Activated T-helper 1 cell treated with anti-CD3 and anti-CD28 coated beads, Interleukin-12 subunit alpha, Interleukin-12 subunit beta, Interleukin-2, Interleukin-4 antibody, amounts not matched to agents 30 ng/mL and 10 ng/mL and 1 ng/mL, durations not matched to agents 14 hours and 24 hours and 36 hours (primary cell): ENCODE measurements around the gene IGSF5. TPM values are rescaled to one million over a fixed set of nuclear protein-coding genes. Genes with fewer than 3 reads are reported as not detected.
"Not testable (repeated sequence)": the region's sequence is repeated elsewhere in the genome, so short reads cannot be mapped to it uniquely, and the experiment has no call there.

Experiments used
- DNase-seq: peaks from one replicate; pipeline ENCODE4 v3.0.0; 2021; ENCODE audit warnings: low spot score
- H3K27ac Mint-ChIP-seq: one replicate; pipeline ENCODE4 v1.8.0; 2021; ENCODE audit warnings: mild to moderate bottlenecking, mixed read lengths
- H3K27me3 Mint-ChIP-seq: one replicate; pipeline ENCODE4 v1.8.0; 2022; ENCODE audit warnings: mild to moderate bottlenecking, moderate library complexity, mixed read lengths; ENCODE audit not compliant: insufficient read depth
- H3K36me3 Mint-ChIP-seq: one replicate; pipeline ENCODE4 v1.8.0; 2021; ENCODE audit warnings: low read depth, mixed read lengths
- H3K4me1 Mint-ChIP-seq: one replicate; pipeline ENCODE4 v1.8.0; 2021; ENCODE audit warnings: low read depth, mixed read lengths
- H3K4me3 Mint-ChIP-seq: one replicate; pipeline ENCODE4 v1.8.0; 2021; ENCODE audit warnings: mild to moderate bottlenecking, moderate library complexity, mixed read lengths
- H3K9me3 Mint-ChIP-seq: one replicate; pipeline ENCODE4 v1.8.0; 2021; ENCODE audit warnings: mixed read lengths
- intact Hi-C: fragments of 100-400 bp; cut with micrococcal nuclease; formaldehyde crosslinking; loops from one replicate; pipeline ENCODE4 v1.15.1; 2024
- total RNA-seq: library from RNA; stranded (reverse); gene quantifications from 2 replicates; pipeline ENCODE4 v1.2.3, GENCODE V29; 2022

IGSF5 gene
- total RNA-seq, 1 donor from 2014 or later: not detected

DNA sequence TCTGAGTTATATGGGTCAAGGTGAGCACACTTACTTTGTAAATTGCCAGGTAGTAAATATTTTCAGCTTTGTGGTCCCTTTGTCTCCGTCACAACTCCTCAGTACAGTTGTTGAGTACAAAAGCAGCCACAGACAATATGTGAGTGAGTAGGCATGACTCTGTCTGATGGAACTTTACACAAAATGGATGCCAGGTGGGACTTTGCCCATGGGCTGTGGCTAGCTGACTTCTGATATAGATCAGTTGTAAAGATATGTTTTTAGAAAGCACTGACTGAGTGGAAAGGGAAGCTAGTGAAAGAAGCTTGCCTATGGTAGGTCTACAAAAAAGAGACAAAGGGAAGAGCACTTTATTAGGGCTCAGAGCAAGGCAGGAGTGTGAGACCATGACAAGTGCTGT lies 23.1 kb upstream of the IGSF5 start:
- Mint-ChIP-seq H3K4me1 (no peaks in the 10 kb centered on the region), H3K4me3 (no peak overlapping the region), H3K27ac (no peak overlapping the region)

DNA sequence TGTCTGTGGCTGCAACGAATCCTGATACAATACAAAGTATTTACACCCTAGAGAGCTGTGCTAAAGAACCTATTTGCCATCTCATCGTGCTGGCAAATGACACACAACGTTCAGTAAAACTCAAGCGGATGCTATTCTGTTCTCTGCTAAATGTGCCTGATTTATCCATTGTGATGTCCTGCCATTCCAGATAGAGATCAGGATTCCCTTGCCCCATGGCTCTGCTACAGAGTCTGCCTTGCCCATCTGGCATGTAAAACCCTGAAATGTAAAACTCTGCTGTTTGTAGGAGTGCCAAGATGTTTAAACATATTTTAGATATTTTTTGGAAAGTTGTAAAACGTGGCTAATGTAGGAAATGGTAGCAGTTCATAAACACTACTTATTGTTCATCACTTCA lies 20.0 kb upstream of the IGSF5 start:
- no peak for DNase-seq
- Mint-ChIP-seq H3K27me3 (peaks cover 2% of the 10 kb centered on the region), H3K4me3 (no peak overlapping the region), H3K27ac (no peak overlapping the region), H3K9me3 (no peaks in the 10 kb centered on the region), H3K36me3 (no peaks in the 10 kb centered on the region), H3K4me1 (no peaks in the 10 kb centered on the region)
- intact Hi-C loops: no loop called here

More for the DNA sequence above, 23.1 kb upstream of the IGSF5 start:
- no peaks in the 10 kb centered on the region for H3K9me3 Mint-ChIP-seq
- no peaks in the 10 kb centered on the region for H3K36me3 Mint-ChIP-seq
- peaks cover 2% of the 10 kb centered on the region for H3K27me3 Mint-ChIP-seq
- intact Hi-C loops: no loop called here
- no peak for DNase-seq

DNA sequence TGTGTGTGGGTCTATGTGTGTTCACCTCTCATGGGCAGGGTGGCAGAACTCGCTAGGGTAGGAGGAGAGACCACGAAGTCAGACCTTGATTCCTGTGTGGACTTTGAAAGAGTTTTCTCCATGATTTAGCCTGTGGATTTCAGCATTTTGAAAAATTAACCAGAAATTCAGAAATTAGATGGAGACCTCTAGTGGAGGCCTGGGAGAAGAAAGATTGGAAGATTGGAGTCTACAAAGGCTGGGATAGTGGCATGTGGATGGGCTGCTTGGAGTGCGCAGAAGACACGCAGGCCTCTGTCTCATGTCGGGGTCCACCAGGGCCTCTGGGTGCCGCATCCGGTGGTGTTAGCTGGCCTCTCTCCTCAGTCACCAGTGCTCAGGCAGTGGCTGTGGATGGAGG lies 18.9 kb upstream of the IGSF5 start:
- Mint-ChIP-seq H3K4me1 (no peaks in the 10 kb centered on the region), H3K27ac (no peak overlapping the region), H3K36me3 (no peaks in the 10 kb centered on the region), H3K9me3 (no peaks in the 10 kb centered on the region), H3K4me3 (no peak overlapping the region), H3K27me3 (peaks cover 2% of the 10 kb centered on the region)
- intact Hi-C loops: no loop called here
- no peak for DNase-seq

DNA sequence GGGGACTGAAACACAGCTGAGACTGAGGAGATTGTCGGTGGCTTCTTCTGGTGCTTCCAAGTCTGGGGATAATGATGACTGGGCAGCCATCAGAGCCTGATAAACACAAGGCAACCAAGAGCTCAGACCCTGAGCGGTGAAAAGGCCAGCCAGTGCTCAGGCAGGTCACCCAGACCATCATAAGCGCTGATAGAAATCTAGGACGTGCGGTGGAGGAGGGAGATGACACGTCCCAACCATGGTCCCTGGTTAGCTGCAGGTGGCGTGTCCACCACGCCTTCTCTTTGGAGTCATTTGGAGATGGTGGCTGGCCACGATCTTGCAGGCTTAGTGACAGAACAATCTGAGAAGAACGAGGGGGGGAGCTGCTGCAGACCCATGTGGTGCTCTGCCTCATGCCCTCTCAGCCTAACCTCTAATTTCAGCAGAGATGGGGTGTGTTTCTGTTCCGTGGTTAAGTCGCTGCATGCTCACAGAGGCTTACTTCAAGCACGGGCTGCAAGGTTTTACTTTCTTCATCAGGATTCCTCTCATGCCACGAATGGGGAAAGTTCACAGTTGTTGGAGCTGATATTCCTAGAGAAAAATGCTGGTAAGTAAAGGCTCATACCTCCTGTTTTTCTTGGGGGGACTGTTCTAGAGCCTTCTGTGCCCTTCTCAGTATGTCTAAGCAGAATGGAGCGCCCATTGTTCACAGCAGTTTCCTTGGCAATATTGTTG lies 17.4 kb upstream of the IGSF5 start:
- peaks cover 2% of the 10 kb centered on the region for H3K27me3 Mint-ChIP-seq
- no peaks in the 10 kb centered on the region for H3K36me3 Mint-ChIP-seq
- no peaks in the 10 kb centered on the region for H3K9me3 Mint-ChIP-seq
- H3K27ac Mint-ChIP-seq: no peak overlapping the region
- intact Hi-C loops: no loop called here
- no peak for DNase-seq
- no peaks in the 10 kb centered on the region for H3K4me1 Mint-ChIP-seq
- H3K4me3 Mint-ChIP-seq: no peak overlapping the region

DNA sequence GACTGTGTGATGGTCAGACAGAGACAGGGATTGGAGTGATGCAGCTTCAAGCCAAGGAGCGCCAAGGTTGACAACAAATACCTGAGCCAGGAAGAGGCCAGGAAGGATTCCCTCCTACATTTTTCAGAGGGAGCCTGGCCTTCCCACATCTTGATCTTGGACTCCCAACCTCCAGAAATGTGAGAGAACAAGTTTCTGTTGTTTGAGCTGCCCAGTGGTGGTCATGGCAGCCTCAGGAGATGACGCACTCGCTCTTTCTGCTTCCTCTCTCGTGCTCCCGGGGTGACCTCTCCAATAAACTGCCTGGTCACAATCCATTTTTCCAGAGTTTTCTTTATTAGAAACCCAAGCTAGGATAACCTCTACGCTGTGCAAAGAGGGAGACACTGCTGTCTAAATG lies 16.6 kb upstream of the IGSF5 start:
- Mint-ChIP-seq H3K27ac (no peak overlapping the region), H3K9me3 (no peaks in the 10 kb centered on the region), H3K27me3 (peaks cover 2% of the 10 kb centered on the region), H3K36me3 (no peaks in the 10 kb centered on the region), H3K4me3 (no peak overlapping the region), H3K4me1 (no peaks in the 10 kb centered on the region)
- DNase-seq: no peak
- intact Hi-C loops: no loop called here

DNA sequence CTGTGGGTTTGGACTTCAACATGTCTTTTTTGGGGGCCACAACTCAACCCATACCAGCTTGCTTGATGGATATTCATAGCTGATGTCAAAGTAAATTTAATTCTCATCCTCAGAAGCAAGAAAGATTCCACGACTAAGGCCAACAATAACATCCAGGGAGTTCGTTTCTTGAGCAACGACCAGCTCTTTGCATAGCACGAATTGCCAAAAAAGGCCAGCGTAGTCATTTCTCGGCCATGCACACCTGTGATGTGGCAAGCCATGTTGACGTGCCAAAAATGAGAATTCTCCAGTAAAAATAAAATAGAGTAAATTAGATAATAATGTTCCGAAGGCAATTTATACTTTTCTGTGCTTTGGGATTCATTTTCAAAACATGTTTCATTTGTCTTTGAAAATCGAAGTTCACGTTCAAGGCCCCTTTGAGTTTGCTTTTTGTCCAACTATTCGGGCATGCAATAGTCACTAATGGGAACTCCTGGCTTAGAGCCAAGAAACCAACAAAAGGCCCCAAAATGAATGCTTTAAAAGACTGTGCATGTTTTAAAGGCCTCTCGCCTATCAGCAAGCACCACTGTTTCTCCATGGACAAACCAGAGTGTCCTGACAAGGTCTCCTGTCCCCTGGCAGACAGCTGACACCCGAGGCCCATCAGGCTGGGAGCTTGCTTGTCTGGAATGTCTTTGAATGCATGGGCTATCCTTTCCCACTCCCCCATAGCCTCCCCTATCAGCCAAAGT lies 14.4 kb upstream of the IGSF5 start:
- Mint-ChIP-seq H3K27ac (no peak overlapping the region), H3K4me3 (no peak overlapping the region), H3K4me1 (no peaks in the 10 kb centered on the region), H3K27me3 (peaks cover 2% of the 10 kb centered on the region), H3K36me3 (no peaks in the 10 kb centered on the region), H3K9me3 (no peaks in the 10 kb centered on the region)
- no peak for DNase-seq
- intact Hi-C loops: no loop called here

DNA sequence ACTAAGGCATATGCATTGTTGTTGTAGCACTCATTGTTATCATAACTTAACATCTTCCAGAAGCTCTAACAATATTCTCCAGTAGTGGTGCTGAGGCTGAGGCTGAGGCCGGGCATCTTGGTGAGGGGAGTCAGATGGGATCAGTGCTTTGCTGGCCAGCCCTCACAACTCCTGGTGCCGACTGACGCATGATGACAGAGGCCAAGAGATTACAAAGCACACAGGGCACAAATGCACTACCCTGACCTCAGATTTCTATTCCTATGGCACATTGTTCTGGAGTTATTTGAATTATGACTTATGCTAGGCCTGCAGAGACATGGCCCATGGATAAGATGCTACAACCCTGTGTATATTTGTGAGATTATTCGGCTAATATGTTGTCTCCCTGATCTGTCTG lies 8.3 kb upstream of the IGSF5 start:
- no peak for DNase-seq
- no peaks in the 10 kb centered on the region for H3K36me3 Mint-ChIP-seq
- intact Hi-C loops: no loop called here
- H3K4me1 Mint-ChIP-seq: no peaks in the 10 kb centered on the region
- no peak overlapping the region for H3K4me3 Mint-ChIP-seq
- no peaks in the 10 kb centered on the region for H3K9me3 Mint-ChIP-seq
- H3K27ac Mint-ChIP-seq: no peak overlapping the region
- H3K27me3 Mint-ChIP-seq: no peaks in the 10 kb centered on the region

DNA sequence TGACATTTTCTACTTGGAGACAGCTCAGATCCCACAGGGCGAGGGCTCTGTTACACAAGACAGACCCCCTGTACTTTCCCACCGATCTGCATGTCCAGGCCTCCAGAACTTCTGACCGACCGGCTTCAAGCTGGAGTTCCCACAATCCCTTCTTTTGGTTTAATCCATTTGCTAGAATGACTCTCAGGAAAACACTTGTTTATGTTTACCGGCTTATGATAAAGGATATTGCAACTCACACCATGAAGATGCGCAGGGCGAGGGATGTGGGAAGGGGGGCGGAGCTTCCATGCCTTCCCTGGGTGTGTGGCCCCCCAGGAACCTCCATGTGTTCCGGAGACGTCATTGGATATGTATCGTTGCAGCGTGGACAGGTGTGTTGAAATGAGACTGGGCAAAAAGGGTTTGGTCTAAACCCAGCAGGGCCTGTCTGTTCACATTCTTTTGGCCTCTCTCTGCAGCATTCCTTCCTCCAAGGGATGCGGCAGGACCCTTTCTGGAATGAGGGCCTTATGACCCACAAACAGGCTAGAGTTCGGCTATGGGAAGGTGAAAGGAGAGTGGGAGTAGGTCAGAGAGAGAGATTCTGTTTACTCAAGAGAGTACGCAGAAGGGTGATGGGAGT lies 7.5 kb upstream of the IGSF5 start:
- no peaks in the 10 kb centered on the region for H3K9me3 Mint-ChIP-seq
- no peaks in the 10 kb centered on the region for H3K4me1 Mint-ChIP-seq
- no peak overlapping the region for H3K4me3 Mint-ChIP-seq
- intact Hi-C loops: no loop called here
- DNase-seq: no peak
- no peak overlapping the region for H3K27ac Mint-ChIP-seq
- no peaks in the 10 kb centered on the region for H3K36me3 Mint-ChIP-seq
- H3K27me3 Mint-ChIP-seq: no peaks in the 10 kb centered on the region

DNA sequence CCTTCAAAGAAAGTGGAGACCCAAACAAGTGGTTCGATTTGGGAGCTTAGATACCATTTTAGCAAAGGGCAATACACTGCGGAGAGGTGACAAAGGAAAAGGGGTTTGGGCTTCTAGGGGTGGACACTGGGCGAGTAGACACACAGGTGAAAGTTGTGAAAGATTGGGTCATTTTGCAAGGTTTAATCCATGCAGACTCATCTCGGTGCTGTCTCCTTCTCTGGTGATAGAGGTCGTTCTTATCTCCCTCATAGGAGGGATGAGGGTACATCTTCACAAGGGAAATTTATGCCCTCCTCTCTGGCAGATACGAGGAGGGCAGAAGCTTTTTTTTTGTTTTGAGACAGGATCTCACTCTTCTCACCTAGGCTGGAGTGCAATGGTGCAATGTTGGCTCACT lies 6.4 kb upstream of the IGSF5 start:
- Mint-ChIP-seq H3K27me3 (no peaks in the 10 kb centered on the region), H3K9me3 (no peaks in the 10 kb centered on the region), H3K4me3 (no peak overlapping the region), H3K36me3 (no peaks in the 10 kb centered on the region), H3K27ac (no peak overlapping the region), H3K4me1 (no peaks in the 10 kb centered on the region)
- intact Hi-C loops: no loop called here
- no peak for DNase-seq

DNA sequence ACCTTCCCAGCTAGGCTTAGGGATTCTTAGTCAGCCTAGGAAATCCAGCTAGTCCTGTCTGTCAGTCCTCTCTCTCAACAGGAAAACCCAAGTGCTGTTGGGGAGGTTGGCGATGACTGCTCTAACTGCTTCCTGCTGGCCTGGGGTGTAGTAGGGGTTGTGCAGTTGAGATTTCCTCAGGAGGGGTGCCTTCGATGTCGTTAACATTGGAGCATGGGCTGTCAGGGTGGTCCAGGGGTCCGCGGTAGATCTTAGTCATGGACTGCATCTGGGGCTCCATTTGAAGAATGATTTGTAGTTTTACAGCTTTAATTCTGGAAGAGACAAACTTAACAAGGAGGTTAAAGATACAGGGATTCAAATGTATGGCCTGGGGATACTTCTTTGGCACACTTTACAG lies 5.5 kb upstream of the IGSF5 start:
- intact Hi-C loops, H3K27ac Mint-ChIP-seq, H3K4me1 Mint-ChIP-seq, H3K9me3 Mint-ChIP-seq, DNase-seq, H3K27me3 Mint-ChIP-seq, H3K4me3 Mint-ChIP-seq, H3K36me3 Mint-ChIP-seq: not testable (repeated sequence)

DNA sequence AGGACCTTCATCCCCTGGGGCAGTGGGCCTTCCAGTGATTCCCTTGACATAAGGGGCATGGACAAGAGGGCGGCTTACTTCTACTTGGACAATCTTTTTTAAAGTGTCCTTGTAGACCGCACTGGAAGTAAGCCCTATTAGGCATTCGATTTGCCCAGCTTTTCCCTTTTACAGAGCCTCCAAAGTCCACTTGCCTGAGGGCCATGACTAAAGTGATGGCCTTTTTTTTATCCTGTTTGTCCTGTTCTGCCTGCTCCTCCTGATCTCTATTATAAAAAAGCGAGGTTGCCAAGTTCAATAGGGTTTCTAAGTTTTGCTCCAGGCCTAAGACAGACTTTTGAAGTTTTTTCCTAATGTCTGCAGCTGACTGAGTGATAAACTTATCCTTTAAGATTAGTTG lies 2.4 kb upstream of the IGSF5 start:
- H3K9me3 Mint-ChIP-seq, intact Hi-C loops, H3K4me3 Mint-ChIP-seq: not testable (repeated sequence)

DNA sequence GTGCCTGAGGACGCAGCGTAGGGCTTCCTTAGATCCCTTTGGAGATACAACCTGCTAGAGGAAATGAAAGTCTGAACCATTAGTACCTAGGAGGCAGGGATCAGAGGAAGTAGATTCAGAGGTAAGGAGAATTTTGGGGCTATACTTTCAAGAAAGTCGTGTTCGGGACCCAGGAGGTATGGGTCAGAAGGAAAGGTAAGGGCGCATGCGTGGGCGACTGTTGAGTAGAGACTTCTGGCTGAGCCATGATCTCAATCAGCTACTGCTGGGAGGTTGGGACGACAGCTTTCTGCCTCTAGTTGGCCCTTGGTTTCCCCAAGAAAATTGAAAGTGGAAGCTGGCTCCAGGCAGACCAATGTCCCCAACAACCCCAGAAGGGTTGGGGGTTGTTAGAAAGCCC lies 349 bp downstream of the IGSF5 start:
- H3K27me3 Mint-ChIP-seq, H3K27ac Mint-ChIP-seq, H3K4me1 Mint-ChIP-seq, H3K36me3 Mint-ChIP-seq, intact Hi-C loops, H3K9me3 Mint-ChIP-seq, H3K4me3 Mint-ChIP-seq, DNase-seq: not testable (repeated sequence)

More for the DNA sequence above, 2.4 kb upstream of the IGSF5 start:
- not testable (repeated sequence) for H3K27me3 Mint-ChIP-seq, DNase-seq, H3K4me1 Mint-ChIP-seq, H3K27ac Mint-ChIP-seq, H3K36me3 Mint-ChIP-seq

DNA sequence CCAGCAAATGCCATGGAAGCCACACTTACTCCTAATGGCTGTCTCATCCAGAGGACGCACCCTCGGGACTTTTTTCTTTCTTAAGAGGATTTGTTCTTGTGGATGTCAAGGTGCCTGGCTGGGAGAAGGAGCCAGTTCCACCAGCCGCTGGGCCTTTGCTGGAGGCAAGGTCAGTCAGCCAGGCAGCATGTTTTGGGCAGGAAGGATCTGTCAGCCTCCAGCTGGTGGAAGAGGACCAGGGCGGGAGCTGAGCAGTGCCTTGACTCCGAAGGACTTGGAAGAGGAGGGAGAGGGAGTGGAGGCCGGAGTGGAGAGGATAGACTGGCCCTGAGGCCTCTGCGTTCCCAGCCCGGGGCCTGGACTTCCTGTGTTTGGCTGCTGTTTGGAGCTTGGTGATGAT lies 5.7 kb downstream of the IGSF5 start:
- DNase-seq: no peak
- no peak overlapping the region for H3K4me3 Mint-ChIP-seq
- no peaks in the 10 kb centered on the region for H3K4me1 Mint-ChIP-seq
- H3K27me3 Mint-ChIP-seq: no peaks in the 10 kb centered on the region
- H3K9me3 Mint-ChIP-seq: peaks cover 3% of the 10 kb centered on the region
- intact Hi-C loops: no loop called here
- no peaks in the 10 kb centered on the region for H3K36me3 Mint-ChIP-seq
- no peak overlapping the region for H3K27ac Mint-ChIP-seq
